BE2C (cell line): ENCODE results near the gene GORASP2.

ENCODE experiments used
- DNase-seq: peaks from one replicate; pipeline ENCODE4 v3.0.0-alpha.2; 2020
- H3K27me3 ChIP-seq: fragments of 250-450 bp; sonication (Bioruptor Pico); 2 replicates; pipeline ENCODE4 v1.5.1; 2020; ENCODE audit warnings: mild to moderate bottlenecking
- H3K36me3 ChIP-seq: fragments of 250-450 bp; sonication (Bioruptor Pico); 2 replicates; pipeline ENCODE4 v1.5.1; 2020; ENCODE audit warnings: mild to moderate bottlenecking
- H3K4me1 ChIP-seq: fragments of 250-450 bp; sonication (Bioruptor Pico); 2 replicates; pipeline ENCODE4 v1.5.1; 2020
- H3K4me3 ChIP-seq: 2 replicates; pipeline ENCODE4 v1.5.1; 2011; ENCODE audit warnings: low read depth, low read length
- H3K9me3 ChIP-seq: fragments of 250-450 bp; sonication (Bioruptor Pico); 2 replicates; pipeline ENCODE4 v1.5.1; 2020
- CTCF ChIP-seq: IDR thresholded peaks from 2 replicates; pipeline ENCODE4 v1.5.1; 2012; ENCODE audit warnings: mild to moderate bottlenecking, low read depth, low read length

The GORASP2 gene

GRCh38 chr2:170966648-170967396, 37.8 kb downstream of the GORASP2 start:
- peaks cover 4% of the 10 kb centered on the region for H3K36me3 ChIP-seq
- DNase-seq, result peak; percentile 14

GRCh38 chr2:170967553-170967952, 38.5 kb downstream of the GORASP2 start:
- Histone ChIP-seq H3K36me3 (peaks cover 4% of the 10 kb centered on the region), H3K4me1 (no peaks in the 10 kb centered on the region), H3K27me3 (no peaks in the 10 kb centered on the region), H3K9me3 (no peaks in the 10 kb centered on the region), H3K4me3 (no peak overlapping the region)
- no peak for DNase-seq
- TF ChIP-seq CTCF, result no peak

More at GRCh38 chr2:170966648-170967396, 37.8 kb downstream of the GORASP2 start:
- Histone ChIP-seq H3K9me3 (no peaks in the 10 kb centered on the region), H3K27me3 (no peaks in the 10 kb centered on the region), H3K4me3 (no peak overlapping the region), H3K4me1 (no peaks in the 10 kb centered on the region)
- TF ChIP-seq CTCF, result peak; percentile 28

GRCh38 chr2:170968205-170969003, 39.4 kb downstream of the GORASP2 start:
- H3K36me3 ChIP-seq, result peaks cover 4% of the 10 kb centered on the region; the same call in 1 of the 2 replicates
- no peaks in the 10 kb centered on the region for H3K4me1 ChIP-seq
- no peak for DNase-seq
- H3K27me3 ChIP-seq, result no peaks in the 10 kb centered on the region
- H3K9me3 ChIP-seq, result no peaks in the 10 kb centered on the region
- no peak overlapping the region for H3K4me3 ChIP-seq
- TF ChIP-seq CTCF, result no peak

- Histone ChIP-seq H3K4me1 (no peaks in the 10 kb centered on the region), H3K27me3 (no peaks in the 10 kb centered on the region), H3K4me3 (no peak overlapping the region), H3K36me3 (peaks cover 4% of the 10 kb centered on the region; the same call in 1 of the 2 replicates), H3K9me3 (no peaks in the 10 kb centered on the region)
- no peak for TF ChIP-seq CTCF
- DNase-seq, result no peak
Measured at GRCh38 chr2:170969030-170969429, 40.0 kb downstream of the GORASP2 start.

- Histone ChIP-seq H3K4me3 (no peak overlapping the region), H3K36me3 (peaks cover 4% of the 10 kb centered on the region; the same call in 1 of the 2 replicates), H3K4me1 (no peaks in the 10 kb centered on the region), H3K9me3 (no peaks in the 10 kb centered on the region), H3K27me3 (no peaks in the 10 kb centered on the region)
- no peak for TF ChIP-seq CTCF
- DNase-seq, result no peak
Measured at GRCh38 chr2:170969872-170970496, 40.9 kb downstream of the GORASP2 start.
